Right kidney (tissue), 1 donor: ENCODE results near the gene KRTAP1-3.
"Not testable (repeated sequence)": the region's sequence is repeated elsewhere in the genome, so short reads cannot be mapped to it uniquely, and the experiment has no call there.

Source experiments
- DNase-seq: peaks from one replicate; pipeline ENCODE4 v3.0.0-alpha.2; 2016

Gene KRTAP1-3

GRCh38 chr17:41010441-41010840 lies 24.2 kb downstream of the KRTAP1-3 start:
- no peak for DNase-seq

DNA sequence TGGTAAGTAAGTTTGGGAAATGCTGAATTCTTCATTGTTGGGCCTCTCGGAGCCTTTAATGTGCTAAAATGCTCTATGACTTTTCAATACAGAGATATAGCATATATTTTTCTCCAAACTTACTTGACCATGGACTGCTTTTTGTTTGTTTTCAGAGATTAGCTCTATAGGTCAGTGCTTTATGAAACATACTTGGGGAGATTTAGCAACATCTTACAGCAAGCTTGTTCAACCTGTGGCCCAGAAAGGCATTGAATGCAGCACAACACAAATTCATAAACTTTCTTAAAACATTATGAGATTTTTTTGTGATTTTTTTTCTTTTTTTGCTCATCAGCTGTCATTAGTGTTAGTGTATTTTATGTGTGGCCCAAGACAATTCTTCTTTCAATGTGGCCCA lies 24.7 kb downstream of the KRTAP1-3 start:
- no peak for DNase-seq

DNA sequence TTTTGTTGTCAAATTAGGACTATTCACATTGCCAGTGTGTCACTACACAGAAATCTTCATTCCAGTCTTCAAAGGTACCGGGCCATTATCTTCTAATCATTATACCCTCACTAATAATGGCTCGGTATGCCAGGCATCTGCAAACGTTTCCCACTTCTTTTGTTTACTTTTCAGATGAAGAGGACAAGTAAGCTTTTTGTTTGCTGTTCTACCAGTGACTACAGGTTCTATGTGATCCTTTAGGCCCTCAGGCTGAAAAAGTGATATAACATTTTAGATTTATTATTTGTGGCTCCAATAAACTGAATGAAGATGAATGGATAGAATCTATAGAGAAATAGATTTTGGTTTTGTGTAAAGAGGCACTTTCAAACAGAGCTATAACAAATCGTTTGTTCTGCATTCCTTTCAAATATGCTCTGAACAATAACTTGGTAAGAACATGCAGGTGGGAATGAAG lies 25.3 kb downstream of the KRTAP1-3 start:
- no peak for DNase-seq

- no peak for DNase-seq
These were observed 25.9 kb downstream of the KRTAP1-3 start, which contains the start of gene KRTAP3-1 for GRCh38 chr17:41008811-41009210. Gene KRTAP3-1, minus strand, starts transcription at chr17:41009128. Its CDS starts 54 bp downstream, at chr17:41009074.

GRCh38 chr17:41004397-41004796 lies 30.3 kb downstream of the KRTAP1-3 start:
- DNase-seq, result no peak

GRCh38 chr17:41003926-41004325 lies 30.7 kb downstream of the KRTAP1-3 start:
- DNase-seq, result no peak

GRCh38 chr17:41002814-41003213 lies 31.9 kb downstream of the KRTAP1-3 start:
- no peak for DNase-seq

GRCh38 chr17:41001795-41002194 lies 32.9 kb downstream of the KRTAP1-3 start:
- no peak for DNase-seq

DNA sequence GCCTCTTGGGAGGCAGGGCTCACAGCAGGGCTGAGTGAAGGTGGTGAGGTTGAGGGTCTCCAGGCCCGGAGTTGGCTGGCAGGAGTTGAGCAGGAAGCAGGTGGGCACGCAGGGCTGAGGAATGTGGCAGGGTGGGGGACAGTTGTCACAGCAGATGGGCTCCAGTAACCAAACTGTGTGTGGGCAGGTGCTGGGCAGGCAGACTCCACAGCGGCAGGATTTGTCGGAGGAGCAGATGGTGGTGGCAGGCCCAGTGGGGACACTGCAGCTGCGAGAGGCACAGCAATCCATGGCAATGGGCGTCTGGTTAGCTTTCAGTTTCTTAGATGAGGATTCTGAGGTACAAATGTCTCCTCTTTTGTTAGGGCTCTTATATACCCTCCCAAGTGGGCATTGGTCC lies 35.1 kb downstream of the KRTAP1-3 start, which contains the start of gene KRTAP3-2:
Gene KRTAP3-2 (minus strand): TSS at position 344 of the 400 bp plus-strand sequence. CDS start 53 bp downstream, at position 291.
- not testable (repeated sequence) for DNase-seq

DNA sequence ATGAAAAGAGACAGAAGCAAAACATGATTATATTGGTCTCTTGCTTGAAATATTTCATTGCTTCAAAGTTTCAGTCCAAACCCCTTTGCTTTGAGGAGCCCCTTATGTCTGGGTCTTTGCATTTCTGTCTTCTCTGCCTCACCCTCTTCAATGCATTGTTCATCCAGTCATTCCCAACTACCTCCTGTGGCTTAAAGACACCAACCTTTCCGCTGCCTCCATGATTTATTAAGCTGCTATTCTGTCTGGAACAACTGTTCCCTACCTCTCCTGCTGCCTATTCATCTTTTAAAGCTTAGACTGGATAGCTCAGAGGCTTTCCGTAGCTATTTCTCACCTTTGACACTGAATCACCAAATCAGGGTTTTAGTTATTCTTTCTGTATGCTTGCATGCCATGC lies 37.3 kb downstream of the KRTAP1-3 start:
- DNase-seq, result no peak

GRCh38 chr17:40996829-40997228 lies 37.8 kb downstream of the KRTAP1-3 start:
- DNase-seq, result no peak

GRCh38 chr17:40995116-40995515 lies 39.6 kb downstream of the KRTAP1-3 start:
- no peak for DNase-seq

DNA sequence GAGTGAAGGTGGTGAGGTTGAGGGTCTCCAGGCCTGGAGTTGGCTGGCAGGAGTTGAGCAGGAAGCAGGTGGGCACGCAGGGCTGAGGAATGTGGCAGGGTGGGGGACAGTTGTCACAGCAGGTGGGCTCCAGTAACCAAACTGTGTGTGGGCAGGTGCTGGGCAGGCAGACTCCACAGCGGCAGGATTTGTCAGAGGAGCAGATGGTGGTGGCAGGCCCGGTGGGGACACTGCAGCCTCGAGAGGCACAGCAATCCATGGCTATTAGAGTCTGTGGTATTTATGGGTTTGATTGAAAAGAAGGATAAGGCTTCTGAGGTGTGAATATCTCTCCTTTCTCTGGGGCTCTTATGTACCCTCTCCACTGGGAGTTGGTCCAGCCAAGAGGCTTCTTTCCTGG lies 40.8 kb downstream of the KRTAP1-3 start, which contains the start of gene KRTAP3-3:
Gene KRTAP3-3 (minus strand): TSS at position 326 of the 400 bp plus-strand sequence. CDS start 67 bp downstream, at position 259.
- DNase-seq, result no peak

DNA sequence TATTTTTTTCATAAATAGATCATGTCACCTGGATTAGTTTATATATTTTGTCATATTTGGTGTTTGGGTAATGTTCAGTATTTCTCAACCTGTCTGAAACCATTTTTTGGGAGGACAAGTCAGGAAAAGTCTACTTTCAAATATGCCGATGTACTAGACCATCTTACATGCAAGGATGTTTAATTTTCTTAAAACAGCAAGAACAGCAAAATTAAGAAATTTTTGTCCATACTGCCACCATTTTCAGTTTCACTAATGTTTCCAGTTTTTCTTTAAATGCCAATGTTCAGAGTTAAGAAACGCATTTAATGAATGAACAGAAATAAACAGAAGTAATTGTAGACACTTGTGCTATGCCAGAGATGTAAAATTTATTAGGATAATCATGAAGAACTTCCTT lies 41.6 kb downstream of the KRTAP1-3 start:
- DNase-seq, result no peak

DNA sequence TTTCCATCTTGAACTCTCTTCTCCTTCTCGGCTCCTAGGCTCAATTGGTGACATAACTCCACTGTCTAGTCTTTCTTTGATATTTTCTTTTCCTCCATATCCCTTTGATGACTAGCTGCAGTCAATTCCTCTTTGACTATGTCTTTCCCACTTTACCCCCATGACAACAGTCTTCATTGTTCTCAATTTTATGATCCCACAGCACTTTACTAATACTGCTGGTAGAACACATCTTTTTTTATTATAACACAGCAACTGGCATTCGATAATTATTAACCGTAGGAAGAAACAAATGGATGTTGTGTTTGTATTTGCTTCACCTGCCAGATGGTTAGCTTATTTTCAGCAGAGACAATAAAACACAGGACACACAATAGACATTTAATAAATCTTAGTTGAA lies 42.0 kb downstream of the KRTAP1-3 start:
- no peak for DNase-seq

DNA sequence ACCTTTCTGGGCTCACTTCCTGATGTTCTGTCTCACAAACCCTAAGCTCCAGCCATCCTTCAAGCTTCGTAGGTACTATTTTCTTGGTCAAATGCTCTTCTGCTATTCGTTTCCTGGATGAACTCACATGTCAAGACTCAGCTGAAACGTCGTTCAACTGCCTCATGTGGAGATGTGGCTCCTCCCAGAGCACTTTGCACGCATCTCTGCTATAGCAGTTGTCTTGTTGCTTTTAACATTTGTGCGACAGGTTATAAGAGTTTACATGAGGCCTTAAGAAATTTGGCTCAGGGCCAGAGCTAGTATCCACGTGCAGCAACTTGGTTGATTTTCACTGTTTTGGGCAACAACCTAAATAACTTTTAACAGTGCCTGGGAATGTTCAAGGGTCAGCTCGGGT lies 47.8 kb downstream of the KRTAP1-3 start:
- DNase-seq, result no peak

- no peak for DNase-seq
These were observed 50.4 kb downstream of the KRTAP1-3 start, which contains the start of gene KRT40 for GRCh38 chr17:40984226-40984625. Gene KRT40, minus strand, starts transcription at chr17:40984326. Its CDS starts 53 bp downstream, at chr17:40984273.
